ENCODE measurements around the gene PRKAG2.
"Not testable (repeated sequence)": the region's sequence is repeated elsewhere in the genome, so short reads cannot be mapped to it uniquely, and the experiment has no call there.

PRKAG2 gene

GRCh38 chr7:151797667-151798307 is 79.1 kb downstream of the PRKAG2 start:
- DNase-seq: not testable (repeated sequence)

DNA sequence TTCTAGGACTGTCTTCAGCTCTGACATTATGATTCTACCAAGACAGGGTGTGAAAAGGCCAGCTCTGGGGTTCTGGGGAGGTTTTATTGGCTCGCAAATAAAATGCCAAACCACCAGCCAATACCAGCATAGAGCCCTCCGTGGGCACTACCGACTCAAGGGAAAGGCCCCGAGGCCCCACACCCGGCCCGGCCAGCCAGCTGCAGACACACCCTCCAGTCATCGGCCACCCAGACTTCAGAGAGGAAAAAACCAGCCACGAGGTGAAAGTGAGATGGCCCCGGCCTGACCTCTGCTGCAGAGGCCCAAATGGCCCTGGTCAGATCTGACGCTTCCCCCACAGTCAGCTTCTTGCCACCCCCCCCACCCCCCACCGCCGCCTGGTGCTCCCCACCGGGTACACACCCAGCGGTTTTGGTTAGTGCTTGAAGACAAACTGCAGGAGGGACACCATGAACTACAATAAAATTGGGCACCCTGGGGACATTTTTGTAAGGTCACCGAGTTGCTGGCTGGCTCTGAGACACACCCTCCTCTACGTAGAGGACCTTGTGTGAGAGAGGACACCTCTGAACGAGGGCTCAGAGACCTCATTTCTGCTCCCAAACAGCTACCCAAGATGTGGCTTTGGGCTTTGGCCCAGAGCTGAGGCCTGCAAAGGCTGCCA is 79.9 kb downstream of the PRKAG2 start:
- no peak for DNase-seq

- peak; percentile 68 for DNase-seq
Observed at GRCh38 chr7:151796091-151796870, 80.6 kb downstream of the PRKAG2 start.

- no peak for DNase-seq
Observed at GRCh38 chr7:151795168-151795811, 81.6 kb downstream of the PRKAG2 start.

- DNase-seq: peak; percentile 76
Observed at GRCh38 chr7:151794508-151795167, 82.3 kb downstream of the PRKAG2 start.

- no peak for DNase-seq
Observed at GRCh38 chr7:151793991-151794507, 82.9 kb downstream of the PRKAG2 start.

- DNase-seq: no peak
Observed at GRCh38 chr7:151793531-151793951, 83.4 kb downstream of the PRKAG2 start.

DNA sequence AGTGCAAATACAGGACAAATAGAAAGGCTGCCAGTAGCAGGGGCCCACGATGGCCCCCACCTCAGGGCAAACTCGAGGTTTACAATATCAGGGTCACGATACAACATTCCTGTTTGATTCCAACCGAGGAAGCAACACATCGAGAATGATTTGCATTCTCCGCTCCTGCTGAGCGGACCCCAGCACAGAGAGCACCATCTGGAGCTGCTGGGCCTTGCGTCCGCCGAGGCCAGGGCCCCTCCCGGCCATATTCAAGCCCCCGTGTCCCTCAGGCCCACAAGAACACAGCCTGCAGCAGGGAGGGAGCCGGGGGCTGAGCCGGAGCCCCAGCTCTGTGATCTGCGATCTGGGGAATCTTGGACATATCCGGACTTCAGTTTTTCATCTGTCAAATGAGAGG is 84.3 kb downstream of the PRKAG2 start:
- DNase-seq: no peak

DNA sequence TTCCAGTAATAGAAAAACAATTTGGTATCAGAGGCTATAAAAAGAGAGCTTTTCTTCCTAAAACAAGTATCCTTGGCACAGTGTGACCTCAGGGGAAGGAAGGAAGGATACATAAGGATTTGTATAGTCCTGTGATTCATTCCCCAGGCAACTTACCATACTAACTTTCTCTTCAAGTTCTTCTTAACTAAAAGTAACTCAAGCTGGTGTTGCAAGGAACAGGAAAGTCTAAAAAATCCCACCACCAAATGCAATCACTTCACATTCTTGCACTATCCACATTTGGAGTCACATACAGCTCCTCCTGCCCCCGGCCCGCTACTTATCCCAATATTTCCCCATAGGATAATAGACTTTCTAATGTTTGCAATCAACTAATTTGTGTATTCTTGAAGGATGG is 84.8 kb downstream of the PRKAG2 start:
- DNase-seq: no peak

DNA sequence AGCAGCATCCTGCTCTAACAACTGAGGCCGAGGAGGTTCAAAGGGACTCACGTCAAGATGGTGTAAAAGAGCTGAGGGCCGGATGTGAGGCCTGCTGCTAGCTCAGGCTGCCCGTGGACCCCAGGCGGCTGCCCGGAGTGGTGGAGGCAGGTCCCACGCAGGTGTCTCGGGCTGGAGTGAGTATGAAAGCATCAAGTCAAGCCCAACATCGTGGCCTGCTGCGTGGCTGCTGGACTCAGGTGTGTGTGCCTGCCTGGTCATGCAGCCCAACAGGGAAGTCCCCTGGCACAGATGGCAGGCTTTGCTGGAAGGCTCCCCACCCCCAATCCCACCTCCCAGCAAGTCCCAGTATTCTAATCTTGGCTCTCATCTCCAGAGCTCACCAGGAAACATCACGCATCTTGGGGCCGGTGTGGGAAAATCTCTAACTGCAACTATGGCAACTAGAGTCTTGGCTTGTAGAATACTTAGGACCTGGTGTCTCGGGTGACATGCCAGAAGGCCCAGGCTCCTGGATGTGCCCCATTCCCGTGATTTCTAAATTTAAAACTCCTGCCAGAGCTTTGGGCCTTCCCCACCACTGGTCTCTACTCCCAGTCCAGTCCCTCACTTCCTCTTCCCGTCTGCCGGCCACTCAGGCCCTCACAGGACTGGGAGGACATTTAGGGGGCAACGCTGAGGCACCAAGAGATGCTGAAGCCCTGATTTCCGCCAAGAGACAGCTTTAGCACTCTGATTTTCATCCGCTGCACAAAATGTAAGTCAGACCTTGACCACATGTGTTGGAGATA is 85.9 kb downstream of the PRKAG2 start:
- no peak for DNase-seq

- DNase-seq: no peak
Observed at GRCh38 chr7:151790095-151790829, 86.7 kb downstream of the PRKAG2 start.

DNA sequence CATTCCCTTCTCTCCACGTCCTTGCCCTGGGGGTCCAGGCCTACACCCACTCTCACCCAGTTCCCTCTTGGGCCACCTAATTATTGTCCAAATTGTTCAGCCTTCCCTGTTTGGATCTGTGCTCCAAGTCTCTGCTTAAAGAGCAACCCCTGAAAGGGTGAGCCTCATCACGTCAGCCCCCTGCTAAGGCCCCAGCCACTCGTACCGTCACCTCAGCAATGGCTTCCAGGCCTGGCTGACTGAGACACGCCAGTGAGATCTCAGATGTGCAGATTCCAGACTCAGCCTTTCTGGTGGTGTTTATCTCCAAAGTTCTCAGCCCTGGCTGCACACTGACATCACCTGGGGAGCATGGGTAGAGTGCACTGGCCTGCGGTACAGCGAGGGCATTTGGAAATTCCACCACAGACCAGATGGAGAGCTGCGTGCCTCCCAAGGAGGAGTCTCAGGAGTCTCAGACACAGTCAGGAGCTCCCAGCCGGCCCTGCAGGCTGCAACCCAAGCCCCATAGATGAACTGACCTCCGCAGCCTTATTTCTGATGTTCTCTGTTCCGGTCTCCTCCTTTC is 87.5 kb downstream of the PRKAG2 start:
- no peak for DNase-seq

GRCh38 chr7:151787348-151787747 is 89.6 kb downstream of the PRKAG2 start:
- DNase-seq: no peak

DNA sequence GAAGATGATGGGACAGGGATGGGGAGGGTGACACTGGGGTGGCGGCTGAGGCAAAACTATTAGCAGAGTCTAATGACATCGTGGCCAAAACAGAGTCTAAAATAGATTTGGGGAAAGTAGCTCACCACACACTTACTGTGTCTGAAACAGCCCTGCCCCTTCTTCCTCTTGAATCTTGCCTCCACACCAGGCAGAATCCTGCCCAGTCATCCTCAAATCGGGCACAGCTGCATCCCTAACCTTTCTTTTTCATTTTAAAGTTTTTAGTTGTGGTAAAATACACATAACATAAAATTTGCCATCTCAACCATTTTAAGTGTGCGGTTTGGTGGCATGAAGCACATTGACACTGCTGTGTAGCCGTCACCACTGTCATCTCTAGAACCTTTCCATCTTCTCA is 90.0 kb downstream of the PRKAG2 start:
- DNase-seq: no peak

DNA sequence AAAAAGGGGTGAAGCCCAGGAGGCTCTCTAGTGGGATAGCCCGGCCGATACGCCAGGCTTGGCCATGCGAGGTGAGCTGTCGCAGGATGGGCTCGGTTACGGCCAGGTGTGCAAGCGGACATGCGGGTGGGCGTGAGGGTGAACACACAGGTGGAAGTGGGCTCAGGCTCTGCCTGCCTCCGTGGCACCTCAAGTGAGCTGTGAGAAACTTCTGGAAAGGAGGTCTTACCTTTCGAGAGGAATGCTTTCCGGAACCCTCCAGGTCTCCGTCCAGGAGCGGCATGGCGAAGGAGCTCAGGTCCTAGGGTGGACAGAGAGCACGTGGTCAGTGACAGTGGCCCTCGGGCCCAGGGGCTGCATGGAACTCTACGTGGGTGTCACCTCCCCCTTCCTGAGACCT is 90.7 kb downstream of the PRKAG2 start:
- DNase-seq: no peak

GRCh38 chr7:151785681-151785965 is 91.3 kb downstream of the PRKAG2 start:
- DNase-seq: no peak

- no peak for DNase-seq
Observed at GRCh38 chr7:151784853-151785680, 91.8 kb downstream of the PRKAG2 start.

GRCh38 chr7:151783958-151784575 is 92.8 kb downstream of the PRKAG2 start:
- no peak for DNase-seq
